ENCODE results near the gene NDUFAF5.

DNA sequence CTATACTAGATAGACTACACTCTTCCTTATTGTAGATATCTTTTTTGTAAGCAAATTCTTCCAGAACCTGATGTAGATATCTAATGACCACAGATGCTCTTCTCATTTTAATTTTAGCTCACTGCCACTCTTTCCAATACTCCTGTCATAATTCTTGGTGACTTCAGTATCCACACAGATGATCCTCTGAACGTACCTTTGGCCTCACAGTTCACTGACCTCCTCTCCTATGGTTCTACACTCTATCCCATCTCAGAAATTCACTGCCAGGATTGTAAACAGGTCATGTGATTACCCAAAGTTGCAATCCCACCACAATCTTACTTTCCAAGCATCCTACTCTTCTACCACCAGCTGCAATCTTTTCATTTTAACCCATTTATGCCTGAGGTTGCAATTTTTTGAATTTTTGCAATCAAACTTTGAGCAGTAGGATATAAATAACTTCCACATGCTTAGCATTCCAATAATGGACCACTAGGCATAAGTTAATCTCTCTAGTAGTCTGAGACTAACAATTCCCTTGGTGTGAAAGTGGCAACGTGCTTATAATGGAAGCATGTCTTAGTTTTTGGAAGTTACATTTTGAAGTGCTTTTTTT, 31.3 kb upstream of the NDUFAF5 start:
- TF ChIP-seq CTCF (IDR thresholded peaks at IDR 0.05), result no peak
- no peak for TF ChIP-seq POLR2A (IDR thresholded peaks at IDR 0.05)
- TF ChIP-seq EP300 (IDR thresholded peaks at IDR 0.05), result no peak

Data from tibial nerve (tissue), 4 donors.